Activated naive CD8-positive, alpha-beta T cell treated with anti-CD3 and anti-CD28 coated beads for 36 hours (primary cell): Measurements from ENCODE around the gene CNOT4. TPM values are rescaled to one million over a fixed set of nuclear protein-coding genes. Genes with fewer than 3 reads are reported as not detected.

ENCODE experiments used
- DNase-seq: peaks from one replicate; pipeline ENCODE4 v3.0.0; 2021
- H3K27ac Mint-ChIP-seq: one replicate; pipeline ENCODE4 v1.8.0; 2022; ENCODE audit warnings: mild to moderate bottlenecking, moderate library complexity, mixed read lengths
- H3K27me3 Mint-ChIP-seq: one replicate; pipeline ENCODE4 v1.8.0; 2022; ENCODE audit warnings: mild to moderate bottlenecking, mixed read lengths
- H3K36me3 Mint-ChIP-seq: one replicate; pipeline ENCODE4 v1.8.0; 2021; ENCODE audit warnings: mild to moderate bottlenecking, mixed read lengths
- H3K4me1 Mint-ChIP-seq: one replicate; pipeline ENCODE4 v1.8.0; 2021; ENCODE audit warnings: mixed read lengths
- H3K4me3 Mint-ChIP-seq: one replicate; pipeline ENCODE4 v1.8.0; 2022; ENCODE audit warnings: mild to moderate bottlenecking, moderate library complexity, mixed read lengths
- H3K9me3 Mint-ChIP-seq: one replicate; pipeline ENCODE4 v1.8.0; 2022; ENCODE audit warnings: mixed read lengths
- total RNA-seq, 2 experiments: library from RNA; stranded (reverse); gene quantifications; one replicate each; pipeline ENCODE4 v1.2.3, GENCODE V29; 2021

Gene CNOT4
- total RNA-seq, 2 experiments from 2014 or later: 17.0 to 17.5 TPM

- Mint-ChIP-seq H3K36me3 (peaks cover 18% of the 10 kb centered on the region), H3K4me3 (no peak overlapping the region), H3K9me3 (no peaks in the 10 kb centered on the region), H3K27ac (no peak overlapping the region), H3K4me1 (peaks cover 8% of the 10 kb centered on the region), H3K27me3 (no peaks in the 10 kb centered on the region)
- no peak for DNase-seq
Observed at GRCh38 chr7:135409845-135410542, 99.9 kb downstream of the CNOT4 start.

- Mint-ChIP-seq H3K27ac (no peak overlapping the region), H3K4me1 (peaks cover 8% of the 10 kb centered on the region), H3K9me3 (no peaks in the 10 kb centered on the region), H3K4me3 (no peak overlapping the region), H3K27me3 (no peaks in the 10 kb centered on the region), H3K36me3 (peaks cover 16% of the 10 kb centered on the region)
- DNase-seq: no peak
Observed at GRCh38 chr7:135407884-135408283, 102.0 kb downstream of the CNOT4 start.

GRCh38 chr7:135406918-135407317, 103.0 kb downstream of the CNOT4 start:
- no peak overlapping the region for H3K4me3 Mint-ChIP-seq
- DNase-seq: no peak
- peaks cover 8% of the 10 kb centered on the region for H3K4me1 Mint-ChIP-seq
- no peaks in the 10 kb centered on the region for H3K9me3 Mint-ChIP-seq
- no peaks in the 10 kb centered on the region for H3K27me3 Mint-ChIP-seq
- H3K36me3 Mint-ChIP-seq: peaks cover 14% of the 10 kb centered on the region
- H3K27ac Mint-ChIP-seq: no peak overlapping the region

GRCh38 chr7:135405969-135406368, 103.9 kb downstream of the CNOT4 start:
- no peaks in the 10 kb centered on the region for H3K9me3 Mint-ChIP-seq
- peaks cover 8% of the 10 kb centered on the region for H3K4me1 Mint-ChIP-seq
- H3K4me3 Mint-ChIP-seq: no peak overlapping the region
- H3K36me3 Mint-ChIP-seq: peaks cover 14% of the 10 kb centered on the region
- no peak for DNase-seq
- H3K27me3 Mint-ChIP-seq: no peaks in the 10 kb centered on the region
- H3K27ac Mint-ChIP-seq: no peak overlapping the region

- Mint-ChIP-seq H3K4me3 (no peak overlapping the region), H3K27me3 (no peaks in the 10 kb centered on the region), H3K27ac (no peak overlapping the region), H3K36me3 (peaks cover 12% of the 10 kb centered on the region), H3K4me1 (peaks cover 5% of the 10 kb centered on the region), H3K9me3 (no peaks in the 10 kb centered on the region)
- DNase-seq: no peak
Observed at GRCh38 chr7:135403302-135403701, 106.6 kb downstream of the CNOT4 start.

- Mint-ChIP-seq H3K36me3 (peaks cover 11% of the 10 kb centered on the region), H3K27me3 (no peaks in the 10 kb centered on the region), H3K4me1 (no peaks in the 10 kb centered on the region), H3K27ac (no peak overlapping the region), H3K9me3 (no peaks in the 10 kb centered on the region), H3K4me3 (no peak overlapping the region)
- no peak for DNase-seq
Observed at GRCh38 chr7:135397689-135398088, 112.2 kb downstream of the CNOT4 start.

GRCh38 chr7:135392701-135393100, 117.2 kb downstream of the CNOT4 start:
- Mint-ChIP-seq H3K4me3 (no peak overlapping the region), H3K4me1 (no peaks in the 10 kb centered on the region), H3K27ac (no peak overlapping the region), H3K36me3 (peaks cover 11% of the 10 kb centered on the region), H3K27me3 (no peaks in the 10 kb centered on the region), H3K9me3 (no peaks in the 10 kb centered on the region)
- DNase-seq: no peak

GRCh38 chr7:135391514-135391913, 118.4 kb downstream of the CNOT4 start:
- H3K27me3 Mint-ChIP-seq: no peaks in the 10 kb centered on the region
- peaks cover 11% of the 10 kb centered on the region for H3K36me3 Mint-ChIP-seq
- H3K4me3 Mint-ChIP-seq: no peak overlapping the region
- H3K27ac Mint-ChIP-seq: no peak overlapping the region
- DNase-seq: no peak
- no peaks in the 10 kb centered on the region for H3K9me3 Mint-ChIP-seq
- no peaks in the 10 kb centered on the region for H3K4me1 Mint-ChIP-seq

- Mint-ChIP-seq H3K4me1 (no peaks in the 10 kb centered on the region), H3K36me3 (peaks cover 12% of the 10 kb centered on the region), H3K27ac (no peak overlapping the region), H3K27me3 (no peaks in the 10 kb centered on the region), H3K9me3 (no peaks in the 10 kb centered on the region), H3K4me3 (no peak overlapping the region)
- DNase-seq: no peak
Observed at GRCh38 chr7:135390829-135391228, 119.1 kb downstream of the CNOT4 start.

- Mint-ChIP-seq H3K27me3 (no peaks in the 10 kb centered on the region), H3K36me3 (peaks cover 7% of the 10 kb centered on the region), H3K4me1 (no peaks in the 10 kb centered on the region), H3K9me3 (no peaks in the 10 kb centered on the region), H3K27ac (no peak overlapping the region), H3K4me3 (no peak overlapping the region)
- no peak for DNase-seq
Observed at GRCh38 chr7:135389971-135390370, 119.9 kb downstream of the CNOT4 start.

- no peak overlapping the region for H3K27ac Mint-ChIP-seq
- DNase-seq: no peak
- H3K4me3 Mint-ChIP-seq: no peak overlapping the region
- H3K27me3 Mint-ChIP-seq: no peaks in the 10 kb centered on the region
- H3K9me3 Mint-ChIP-seq: no peaks in the 10 kb centered on the region
- H3K36me3 Mint-ChIP-seq: peaks cover 4% of the 10 kb centered on the region
- H3K4me1 Mint-ChIP-seq: no peaks in the 10 kb centered on the region
Observed at GRCh38 chr7:135388616-135389015, 121.3 kb downstream of the CNOT4 start.

GRCh38 chr7:135386776-135387175, 123.1 kb downstream of the CNOT4 start:
- Mint-ChIP-seq H3K27me3 (no peaks in the 10 kb centered on the region), H3K4me1 (no peaks in the 10 kb centered on the region), H3K36me3 (peaks cover 2% of the 10 kb centered on the region), H3K9me3 (no peaks in the 10 kb centered on the region), H3K4me3 (no peak overlapping the region), H3K27ac (no peak overlapping the region)
- DNase-seq: no peak

GRCh38 chr7:135386181-135386580, 123.7 kb downstream of the CNOT4 start:
- Mint-ChIP-seq H3K9me3 (no peaks in the 10 kb centered on the region), H3K27me3 (no peaks in the 10 kb centered on the region), H3K4me1 (no peaks in the 10 kb centered on the region), H3K36me3 (peaks cover 2% of the 10 kb centered on the region), H3K27ac (no peak overlapping the region), H3K4me3 (no peak overlapping the region)
- DNase-seq: no peak

GRCh38 chr7:135385209-135385608, 124.7 kb downstream of the CNOT4 start:
- no peaks in the 10 kb centered on the region for H3K9me3 Mint-ChIP-seq
- no peaks in the 10 kb centered on the region for H3K27me3 Mint-ChIP-seq
- H3K4me1 Mint-ChIP-seq: no peaks in the 10 kb centered on the region
- DNase-seq: no peak
- no peak overlapping the region for H3K27ac Mint-ChIP-seq
- H3K36me3 Mint-ChIP-seq: peaks cover 2% of the 10 kb centered on the region
- no peak overlapping the region for H3K4me3 Mint-ChIP-seq

GRCh38 chr7:135383525-135384175, 126.3 kb downstream of the CNOT4 start:
- H3K4me3 Mint-ChIP-seq: no peak overlapping the region
- no peaks in the 10 kb centered on the region for H3K4me1 Mint-ChIP-seq
- no peak overlapping the region for H3K27ac Mint-ChIP-seq
- H3K9me3 Mint-ChIP-seq: no peaks in the 10 kb centered on the region
- H3K27me3 Mint-ChIP-seq: no peaks in the 10 kb centered on the region
- H3K36me3 Mint-ChIP-seq: peaks cover 2% of the 10 kb centered on the region
- DNase-seq: no peak

- H3K27ac Mint-ChIP-seq: no peak overlapping the region
- H3K4me3 Mint-ChIP-seq: no peak overlapping the region
- no peaks in the 10 kb centered on the region for H3K9me3 Mint-ChIP-seq
- peaks cover 3% of the 10 kb centered on the region for H3K36me3 Mint-ChIP-seq
- DNase-seq: no peak
- no peaks in the 10 kb centered on the region for H3K27me3 Mint-ChIP-seq
- H3K4me1 Mint-ChIP-seq: peaks cover under 1% of the 10 kb centered on the region
Observed at GRCh38 chr7:135382173-135382572, 127.7 kb downstream of the CNOT4 start.
